Esophagus (tissue), 2 donors: ENCODE data around the gene CTBP1. TPM values are rescaled to one million over a fixed set of nuclear protein-coding genes. Genes with fewer than 3 reads are reported as not detected.

Experiments
- H3K27ac ChIP-seq, 2 donors: one replicate each; pipeline ENCODE4 v1.5.1; 2013; ENCODE audit warnings: low read depth in 2 of 2, mild to moderate bottlenecking in 2 of 2, inconsistent platforms in 1 of 2, low read length in 1 of 2, moderate library complexity in 1 of 2
- H3K27me3 ChIP-seq, 2 donors: one replicate each; pipeline ENCODE4 v1.6.1; 2013; ENCODE audit warnings: low read length in 2 of 2, control low read depth in 1 of 2, mild to moderate bottlenecking in 1 of 2; ENCODE audit not compliant: insufficient read depth in 2 of 2, control insufficient read depth in 1 of 2
- H3K36me3 ChIP-seq, 2 donors: one replicate each; pipeline ENCODE4 v1.6.1; 2013; ENCODE audit warnings: low read length in 1 of 2; ENCODE audit not compliant: control insufficient read depth in 2 of 2, insufficient read depth in 2 of 2
- H3K4me1 ChIP-seq, 2 donors: one replicate each; pipeline ENCODE4 v1.6.1; 2013; ENCODE audit warnings: low read length in 1 of 2; ENCODE audit not compliant: control insufficient read depth in 2 of 2, insufficient read depth in 2 of 2
- H3K4me3 ChIP-seq, 2 donors: one replicate each; pipeline ENCODE4 v1.5.1; 2013; ENCODE audit warnings: low read length in 2 of 2, mild to moderate bottlenecking in 2 of 2, low read depth in 1 of 2, moderate library complexity in 1 of 2
- H3K9me3 ChIP-seq, 2 donors: one replicate each; pipeline ENCODE4 v1.6.1; 2013; ENCODE audit warnings: mild to moderate bottlenecking in 2 of 2, low read depth in 1 of 2, low read length in 1 of 2, moderate library complexity in 1 of 2; ENCODE audit not compliant: control insufficient read depth in 2 of 2, insufficient read depth in 1 of 2
- WGBS, 2 donors: extraction: QIAGEN DNeasy Blood & Tissue Kit; methylation state at CpG; one replicate each; pipeline ENCODE4 v1.1.7; 2013; 5-methylcytosine and 5-hydroxymethylcytosine counted together
- polyA plus RNA-seq, 2 donors: library from polyadenylated mRNA; stranded (reverse); fragments of 200-250 nt; gene quantifications; one replicate each; pipeline ENCODE4 v1.2.3, GENCODE V29; 2013
- donor health status: healthy with polysubstance abuse.
- donor health status: Bipolar disorder and iron deficiency.

The CTBP1 gene
- polyA plus RNA-seq, 2 donors, result 71.7 to 87.2 TPM

- H3K36me3 ChIP-seq, result peaks cover 0 to 1% of the 10 kb centered on the region in 2 donors
- no peaks in the 10 kb centered on the region for H3K9me3 ChIP-seq
- peaks cover 7 to 19% of the 10 kb centered on the region in 2 donors for H3K4me1 ChIP-seq
- 92 to 94% methylated on average over 21 of the region's 21 CpGs for WGBS, 2 donors
- peak overlapping the region; percentile 6 to 21 for H3K27ac ChIP-seq
- no peaks in the 10 kb centered on the region for H3K27me3 ChIP-seq
- H3K4me3 ChIP-seq, result no peak overlapping the region
Measured at GRCh38 chr4:1204286-1204827, 44.6 kb downstream of the CTBP1 start.

- Histone ChIP-seq H3K27ac (peak overlapping the region; percentile 78 to 94), H3K9me3 (no peaks in the 10 kb centered on the region), H3K27me3 (no peaks in the 10 kb centered on the region), H3K4me3 (no peak overlapping the region), H3K36me3 (no peaks in the 10 kb centered on the region), H3K4me1 (peaks cover 5 to 10% of the 10 kb centered on the region in 2 donors)
- 87 to 88% methylated on average over 13 of the region's 13 CpGs for WGBS, 2 donors
Measured at GRCh38 chr4:1203026-1203616, 45.8 kb downstream of the CTBP1 start.

- 86 to 89% methylated on average over 19 of the region's 19 CpGs for WGBS, 2 donors
- peaks cover 5 to 10% of the 10 kb centered on the region in 2 donors for H3K4me1 ChIP-seq
- no peaks in the 10 kb centered on the region for H3K9me3 ChIP-seq
- no peaks in the 10 kb centered on the region for H3K27me3 ChIP-seq
- H3K4me3 ChIP-seq, result no peak overlapping the region
- H3K27ac ChIP-seq, result peak overlapping the region; percentile 78 to 94
- H3K36me3 ChIP-seq, result no peaks in the 10 kb centered on the region
Measured at GRCh38 chr4:1202526-1203011, 46.4 kb downstream of the CTBP1 start.

- Histone ChIP-seq H3K36me3 (no peaks in the 10 kb centered on the region), H3K9me3 (no peaks in the 10 kb centered on the region), H3K27me3 (no peaks in the 10 kb centered on the region), H3K4me1 (peaks cover 5 to 10% of the 10 kb centered on the region in 2 donors), H3K4me3 (no peak overlapping the region), H3K27ac (peak overlapping the region; percentile 78 to 94)
- WGBS, 2 donors, result 55 to 65% methylated on average over 26 of the region's 26 CpGs
Measured at GRCh38 chr4:1201851-1202525, 46.9 kb downstream of the CTBP1 start.

GRCh38 chr4:1200425-1201035 is 48.4 kb downstream of the CTBP1 start:
- H3K36me3 ChIP-seq, result no peaks in the 10 kb centered on the region
- H3K27ac ChIP-seq, result peak overlapping the region; percentile 22 to 70
- H3K9me3 ChIP-seq, result no peaks in the 10 kb centered on the region
- no peaks in the 10 kb centered on the region for H3K27me3 ChIP-seq
- H3K4me1 ChIP-seq, result peaks cover 0 to 8% of the 10 kb centered on the region in 2 donors
- H3K4me3 ChIP-seq, result peak overlapping the region in 1 of 2 donors; percentile 31
- WGBS, 2 donors, result 31 to 38% methylated on average over 20 of the region's 20 CpGs

- H3K9me3 ChIP-seq, result no peaks in the 10 kb centered on the region
- peak overlapping the region; percentile 22 to 38 for H3K27ac ChIP-seq
- no peaks in the 10 kb centered on the region for H3K36me3 ChIP-seq
- peak overlapping the region in 1 of 2 donors; percentile 31 for H3K4me3 ChIP-seq
- H3K27me3 ChIP-seq, result no peaks in the 10 kb centered on the region
- H3K4me1 ChIP-seq, result peaks cover 0 to 11% of the 10 kb centered on the region in 2 donors
- 76 to 77% methylated on average over 27 of the region's 27 CpGs for WGBS, 2 donors
Measured at GRCh38 chr4:1199556-1200331, 49.2 kb downstream of the CTBP1 start.

GRCh38 chr4:1198098-1198844 is 50.7 kb downstream of the CTBP1 start:
- H3K4me1 ChIP-seq, result peaks cover 0 to 9% of the 10 kb centered on the region in 2 donors
- 85 to 86% methylated on average over 24 of the region's 24 CpGs for WGBS, 2 donors
- no peak overlapping the region for H3K4me3 ChIP-seq
- H3K27ac ChIP-seq, result no peak overlapping the region
- no peaks in the 10 kb centered on the region for H3K36me3 ChIP-seq
- H3K27me3 ChIP-seq, result no peaks in the 10 kb centered on the region
- no peaks in the 10 kb centered on the region for H3K9me3 ChIP-seq

GRCh38 chr4:1196421-1197183 is 52.3 kb downstream of the CTBP1 start:
- Histone ChIP-seq H3K27me3 (no peaks in the 10 kb centered on the region), H3K4me1 (peaks cover 6 to 17% of the 10 kb centered on the region in 2 donors), H3K27ac (no peak overlapping the region), H3K9me3 (no peaks in the 10 kb centered on the region), H3K4me3 (no peak overlapping the region), H3K36me3 (no peaks in the 10 kb centered on the region)
- 86 to 91% methylated on average over 13 of the region's 13 CpGs for WGBS, 2 donors
